Smooth muscle cell of the coronary artery (primary cell): ENCODE results near the gene ZNF574. TPM values are rescaled to one million over a fixed set of nuclear protein-coding genes. Genes with fewer than 3 reads are reported as not detected.

Experiments
- total RNA-seq: library from RNA; depleted of rRNA; stranded (reverse); fragments of >200 nt; gene quantifications from 2 replicates; pipeline ENCODE4 v1.2.3, GENCODE V29; 2014; ENCODE audit warnings: low replicate concordance

Gene ZNF574
- 6.6 and 8.2 TPM in 2 replicates for total RNA-seq

GRCh38 chr19:42075616-42076379 lies at the start of gene ZNF574:
Gene ZNF574, plus strand, starts transcription at chr19:42076166. Its CDS starts 2,441 bp downstream, at chr19:42078607.

GRCh38 chr19:42069619-42070351 lies 6.2 kb upstream of the ZNF574 start, which contains the start of gene GRIK5:
Gene GRIK5, minus strand, starts transcription at chr19:42070206. Its CDS starts 4,436 bp downstream, at chr19:42065770.

Other genes with a start within 250 kb of the ZNF574 start
- gene LYPD4, start 231.5 kb upstream of the ZNF574 start, total RNA-seq: not detected in 2 replicates
- not detected in 2 replicates for gene DMRTC2, start 231.1 kb upstream of the ZNF574 start, total RNA-seq
- gene RPS19, start 215.9 kb upstream of the ZNF574 start, total RNA-seq: 1,770 and 2,154 TPM in 2 replicates
- gene CD79A, start 198.9 kb upstream of the ZNF574 start, total RNA-seq: not detected in 2 replicates
- 19.0 and 33.1 TPM in 2 replicates for gene ARHGEF1, start 193.0 kb upstream of the ZNF574 start, total RNA-seq
- under 0.01 TPM in 1 of 2 replicates, not detected in the other for gene ERFL, start 147.7 kb upstream of the ZNF574 start, total RNA-seq
- 317 and 368 TPM in 2 replicates for gene RABAC1, start 116.8 kb upstream of the ZNF574 start, total RNA-seq
- gene ATP1A3, start 81.9 kb upstream of the ZNF574 start, total RNA-seq: not detected in 2 replicates
- 0.23 TPM in 1 of 2 replicates, not detected in the other for gene GRIK5, start 6.0 kb upstream of the ZNF574 start, total RNA-seq
- 0.08 and 0.12 TPM in 2 replicates for gene POU2F2, start 56.3 kb downstream of the ZNF574 start, total RNA-seq
- 10.8 and 16.6 TPM in 2 replicates for gene DEDD2, start 141.5 kb downstream of the ZNF574 start, total RNA-seq
- gene ZNF526, start 144.1 kb downstream of the ZNF574 start, total RNA-seq: 10.1 and 12.5 TPM in 2 replicates
- gene GSK3A, start 166.4 kb downstream of the ZNF574 start, total RNA-seq: 4.9 and 7.9 TPM in 2 replicates
- gene ERF, start 179.0 kb downstream of the ZNF574 start, total RNA-seq: 10.6 and 20.4 TPM in 2 replicates
- 9.4 and 11.2 TPM in 2 replicates for gene CIC, start 193.1 kb downstream of the ZNF574 start, total RNA-seq
- 0.15 TPM in 1 of 2 replicates, not detected in the other for gene PRR19, start 226.0 kb downstream of the ZNF574 start, total RNA-seq
- gene PAFAH1B3, start 226.5 kb downstream of the ZNF574 start, total RNA-seq: 8.4 and 30.9 TPM in 2 replicates
- gene TMEM145, start 237.1 kb downstream of the ZNF574 start, total RNA-seq: 0.12 TPM in 1 of 2 replicates, not detected in the other
- gene MEGF8, start 249.5 kb downstream of the ZNF574 start, total RNA-seq: 17.9 and 18.6 TPM in 2 replicates